Endometrial microvascular endothelial cells (primary cell): ENCODE results near the gene RNU7-1. TPM values are rescaled to one million over a fixed set of nuclear protein-coding genes. Genes with fewer than 3 reads are reported as not detected.

ENCODE experiments used
- in situ Hi-C: cut with HindIII; loops from 2 replicates; pipeline ENCODE4 v1.10.0; 2017; ENCODE audit warnings: low sequenced_read_pairs, low pct_unique_long_range_greater_than_20kb; ENCODE audit errors: inconsistent ontology term
- total RNA-seq: library from RNA; depleted of rRNA; stranded (reverse); fragments of >200 nt; gene quantifications from one replicate; pipeline ENCODE4 v1.2.3, GENCODE V29; 2015; ENCODE audit errors: inconsistent ontology term

The RNU7-1 gene
- total RNA-seq, 1 donor from 2014 or later, result not detected

DNA sequence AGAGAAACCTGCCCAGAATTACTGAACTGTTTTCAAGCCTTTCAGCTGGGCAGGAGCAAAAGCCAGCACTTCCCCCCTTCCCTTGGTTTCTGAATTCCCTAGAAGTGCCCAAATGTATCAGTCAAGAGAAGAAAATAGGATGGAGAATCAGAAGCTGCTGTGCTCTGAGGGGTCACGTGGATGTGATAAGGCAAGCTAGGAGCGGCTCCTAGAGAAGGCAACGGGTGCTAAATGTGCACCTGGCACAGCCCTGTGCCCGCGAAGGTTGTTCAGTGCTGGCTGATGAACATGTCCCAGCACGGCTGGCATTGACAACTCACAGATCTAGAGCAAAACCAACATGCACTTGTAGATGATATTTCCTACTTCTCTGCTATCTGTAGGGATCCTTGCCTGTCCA, 35.4 kb downstream of the RNU7-1 start:
- in situ Hi-C loops, result no loop called here

DNA sequence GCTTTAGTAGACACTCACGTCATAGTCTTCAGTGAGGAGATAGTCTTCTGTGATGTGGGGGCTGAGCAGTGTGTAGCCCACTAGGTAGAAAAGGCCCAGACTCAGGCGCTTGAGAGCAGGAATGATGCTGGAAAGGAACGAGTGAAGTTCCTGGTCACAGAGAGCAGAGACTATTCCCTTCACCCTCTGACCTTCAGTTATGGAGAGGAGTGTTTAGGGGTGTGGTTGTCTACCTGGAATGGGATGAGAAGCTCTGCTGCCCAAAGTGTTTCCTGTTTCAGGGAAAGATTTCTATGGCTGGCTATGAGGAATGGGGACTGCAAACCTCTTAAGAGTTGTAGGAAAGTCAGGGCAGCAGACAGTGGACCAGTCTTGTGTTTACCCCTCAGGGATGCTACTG, 35.8 kb downstream of the RNU7-1 start:
- in situ Hi-C loops, result no loop called here

DNA sequence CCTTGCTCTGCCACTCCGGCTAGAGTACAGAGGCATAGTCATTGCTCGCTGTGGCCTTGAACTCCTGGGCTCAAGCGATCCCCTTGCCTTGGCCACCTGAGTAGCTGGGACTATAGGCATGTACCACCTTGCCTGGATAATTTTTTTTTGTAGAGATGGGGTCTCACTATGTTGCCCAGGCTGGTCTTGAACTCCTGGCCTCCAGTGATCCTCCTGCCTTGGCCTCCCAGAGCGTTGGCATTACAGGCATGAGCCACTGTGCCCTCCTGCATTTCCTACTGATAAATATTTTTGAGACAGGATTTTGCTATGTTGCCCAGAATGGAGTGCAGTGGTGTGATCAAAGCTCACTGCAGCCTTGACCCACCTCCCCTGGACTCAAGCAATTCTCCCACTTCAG, 36.5 kb downstream of the RNU7-1 start:
- in situ Hi-C loops, result no loop called here

DNA sequence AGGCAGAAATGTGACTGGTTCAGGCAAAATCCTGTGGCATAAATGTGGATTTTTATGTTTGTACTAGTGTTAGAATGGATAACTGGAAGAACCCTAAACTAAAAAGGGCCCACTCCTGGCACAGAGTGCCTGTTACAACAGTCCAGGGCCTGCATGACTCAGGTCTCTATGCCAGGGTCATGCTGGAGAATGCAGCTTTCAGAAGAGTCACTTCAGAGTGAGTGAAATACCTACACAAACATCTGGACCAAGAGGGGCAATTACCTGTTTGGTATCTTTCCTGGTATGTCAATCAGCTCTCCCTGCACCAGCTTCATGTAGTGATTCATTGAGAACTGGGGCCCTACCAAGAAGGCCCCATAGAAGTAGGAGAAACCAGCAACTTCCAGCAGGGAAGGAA, 37.1 kb downstream of the RNU7-1 start:
- in situ Hi-C loops, result no loop called here

DNA sequence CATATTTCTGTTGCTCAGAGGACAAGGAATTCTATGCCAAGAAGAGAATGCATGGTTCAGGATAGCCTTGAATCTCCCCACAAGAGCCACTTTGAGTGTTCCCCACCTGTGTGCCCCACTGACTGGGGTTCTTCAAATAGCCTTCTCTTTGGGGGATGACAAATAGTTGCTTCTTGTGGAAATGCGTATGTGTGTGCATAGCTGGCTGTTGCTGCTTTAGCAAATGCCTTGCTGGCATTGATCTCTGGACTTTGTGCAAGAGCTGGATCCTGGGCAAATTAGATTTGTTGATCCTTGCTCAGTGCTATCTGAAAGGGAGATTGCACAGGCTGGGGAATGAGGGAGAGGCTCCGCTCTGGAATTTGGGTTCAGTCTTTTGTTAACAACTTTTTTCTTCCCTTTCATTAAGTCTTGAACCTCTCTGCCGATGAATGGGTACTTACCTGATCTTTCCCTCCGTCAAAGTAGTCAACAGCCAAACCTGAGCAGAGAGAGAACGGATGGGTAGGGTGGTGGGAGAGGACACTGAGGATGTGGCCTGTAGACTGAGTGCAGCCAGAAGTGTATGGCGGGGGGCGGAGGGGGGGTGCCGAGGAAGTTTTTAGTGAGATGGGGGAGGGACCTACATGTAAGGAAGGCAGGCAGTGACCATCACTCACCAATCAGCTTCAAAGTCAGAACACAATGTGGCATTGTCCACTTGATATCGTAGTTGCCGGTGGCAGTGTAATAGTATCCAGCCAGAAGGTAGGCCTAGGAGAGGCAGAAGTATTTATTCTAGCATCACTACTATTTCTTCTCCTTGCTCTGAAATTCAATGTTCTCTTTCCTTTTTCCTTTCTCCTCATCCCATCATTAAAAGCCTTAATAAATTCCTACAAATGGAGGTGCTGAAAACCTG, 37.8 kb downstream of the RNU7-1 start:
- in situ Hi-C loops, result no loop called here

DNA sequence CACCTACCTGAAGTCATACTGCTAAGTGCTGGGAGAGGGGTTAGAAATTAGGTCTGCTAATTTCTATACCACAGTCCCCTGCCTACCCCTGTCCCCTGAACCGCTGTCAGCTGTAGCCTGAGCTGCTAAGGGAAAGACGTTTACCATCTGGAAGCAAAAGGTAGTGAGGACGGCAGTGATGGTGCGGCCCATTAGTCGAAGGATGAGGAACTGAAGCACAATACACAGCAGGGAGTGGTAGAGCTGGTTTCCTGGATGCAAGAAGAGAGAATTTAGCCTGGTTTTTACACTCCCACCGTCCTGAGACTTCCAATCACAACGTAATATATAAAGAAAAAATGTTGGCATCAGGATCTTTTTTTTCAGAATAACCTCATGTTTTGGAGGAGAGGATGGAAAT, 38.9 kb downstream of the RNU7-1 start:
- in situ Hi-C loops, result no loop called here

DNA sequence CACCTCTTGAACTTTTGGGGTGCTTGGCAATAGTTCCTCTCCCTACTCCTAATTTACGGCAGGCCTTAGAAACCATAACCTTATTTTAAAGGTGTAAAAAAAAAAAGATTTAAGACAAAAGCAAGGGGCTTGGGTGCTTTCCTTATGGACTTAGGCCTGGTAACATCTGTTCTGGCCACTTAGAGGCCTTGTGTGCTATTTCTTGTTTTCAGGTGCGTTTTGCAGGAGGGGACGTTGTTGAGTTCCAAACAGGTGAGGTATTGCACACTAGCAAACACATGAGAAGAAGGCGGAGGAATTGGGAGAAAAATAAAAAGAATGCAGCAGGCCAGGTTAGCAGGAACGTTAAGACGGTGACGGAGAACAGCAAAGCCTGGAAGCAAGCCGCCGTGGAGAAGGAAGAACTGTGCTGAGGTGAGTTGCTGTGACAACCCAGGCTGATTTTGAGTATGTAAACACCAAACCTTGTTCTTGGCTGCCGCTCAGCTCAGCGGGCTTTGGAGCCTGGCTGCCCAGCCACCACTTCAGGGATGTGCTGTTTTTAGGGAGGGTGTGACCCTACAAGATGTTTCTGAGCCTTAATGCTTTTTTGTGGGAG, 44.4 kb downstream of the RNU7-1 start:
- in situ Hi-C loops, result no loop called here

Other genes starting within 250 kb of the RNU7-1 start
- not detected for gene PIANP, start 243.0 kb upstream of the RNU7-1 start, total RNA-seq
- 69.5 TPM for gene COPS7A, start 219.8 kb upstream of the RNU7-1 start, total RNA-seq
- 223 TPM for gene MLF2, start 190.7 kb upstream of the RNU7-1 start, total RNA-seq
- 238 TPM for gene PTMS, start 177.5 kb upstream of the RNU7-1 start, total RNA-seq
- gene LAG3, start 171.3 kb upstream of the RNU7-1 start, total RNA-seq, result 0.19 TPM
- not detected for gene CD4, start 154.3 kb upstream of the RNU7-1 start, total RNA-seq
- 0.19 TPM for gene GPR162, start 122.0 kb upstream of the RNU7-1 start, total RNA-seq
- 32.3 TPM for gene P3H3, start 115.4 kb upstream of the RNU7-1 start, total RNA-seq
- 0.74 TPM for gene GNB3, start 102.9 kb upstream of the RNU7-1 start, total RNA-seq
- 50.0 TPM for gene CDCA3, start 92.5 kb upstream of the RNU7-1 start, total RNA-seq
- gene USP5, start 91.7 kb upstream of the RNU7-1 start, total RNA-seq, result 102 TPM
- gene TPI1, start 76.3 kb upstream of the RNU7-1 start, total RNA-seq, result 1,455 TPM
- 2.1 TPM for gene SPSB2, start 70.5 kb upstream of the RNU7-1 start, total RNA-seq
- gene LRRC23, start 39.0 kb upstream of the RNU7-1 start, total RNA-seq, result 5.9 TPM
- 9.8 TPM for gene ENO2, start 29.2 kb upstream of the RNU7-1 start, total RNA-seq
- 26.8 TPM for gene ATN1, start 15.9 kb upstream of the RNU7-1 start, total RNA-seq
- gene C12orf57, start 206 bp downstream of the RNU7-1 start, total RNA-seq, result 127 TPM
- 0.09 TPM for gene PTPN6, start 7.5 kb downstream of the RNU7-1 start, total RNA-seq
- 301 TPM for gene PHB2, start 26.8 kb downstream of the RNU7-1 start, total RNA-seq
- gene EMG1, start 27.1 kb downstream of the RNU7-1 start, total RNA-seq, result 39.9 TPM
- gene LPCAT3, start 74.7 kb downstream of the RNU7-1 start, total RNA-seq, result 28.2 TPM
- gene C1S, start 116.9 kb downstream of the RNU7-1 start, total RNA-seq, result not detected
- gene C1R, start 148.6 kb downstream of the RNU7-1 start, total RNA-seq, result 8.8 TPM
- 22.3 TPM for gene C1RL, start 165.4 kb downstream of the RNU7-1 start, total RNA-seq
- gene RBP5, start 185.1 kb downstream of the RNU7-1 start, total RNA-seq, result 3.7 TPM
- 53.0 TPM for gene CLSTN3, start 186.6 kb downstream of the RNU7-1 start, total RNA-seq
- gene PEX5, start 245.9 kb downstream of the RNU7-1 start, total RNA-seq, result 22.8 TPM